AG10803 (cell line): ENCODE data around the gene GNB1L.

ENCODE experiments used
- DNase-seq: peaks from one replicate; pipeline ENCODE4 v3.0.0; 2010; ENCODE audit warnings: low read depth
- H3K4me3 ChIP-seq: 2 replicates; pipeline ENCODE4 v1.5.1; 2011; ENCODE audit warnings: mild to moderate bottlenecking, low read length, control low read depth
- CTCF ChIP-seq: conservative IDR thresholded peaks from 2 replicates; pipeline ENCODE4 v1.5.1; 2011; ENCODE audit warnings: mild to moderate bottlenecking, low read length, control low read depth, inconsistent platforms

The GNB1L gene

GRCh38 chr22:19735665-19736510, 118.8 kb downstream of the GNB1L start:
- H3K4me3 ChIP-seq, result no peak overlapping the region
- no peak for TF ChIP-seq CTCF
- no peak for DNase-seq

GRCh38 chr22:19734837-19735382, 119.8 kb downstream of the GNB1L start:
- no peak for TF ChIP-seq CTCF

GRCh38 chr22:19734163-19734562, 120.5 kb downstream of the GNB1L start:
- no peak for DNase-seq
- no peak overlapping the region for H3K4me3 ChIP-seq
- TF ChIP-seq CTCF, result no peak

More at GRCh38 chr22:19734837-19735382, 119.8 kb downstream of the GNB1L start:
- H3K4me3 ChIP-seq, result no peak overlapping the region
- DNase-seq, result no peak

- no peak for DNase-seq
- no peak overlapping the region for H3K4me3 ChIP-seq
- TF ChIP-seq CTCF, result no peak
Observed at GRCh38 chr22:19733755-19734154, 120.9 kb downstream of the GNB1L start.
